HCT116 (cell line): ENCODE results near the gene HIF1AN. TPM values are rescaled to one million over a fixed set of nuclear protein-coding genes. Genes with fewer than 3 reads are reported as not detected.

Experiments used
- ATAC-seq: fragments of 200-7000 bp; cut with Tn5 transposase; 2 replicates; pipeline ENCODE4 v1.9.1; 2020; ENCODE audit warnings: mild to moderate bottlenecking, moderate library complexity
- Bru-seq: library from RNA; stranded (reverse); fragments of 400-500 nt; gene quantifications from one replicate; lab custom pipeline; 2021; lab: Mats Ljungman, UMichigan
- BruChase-seq, 2 experiments: library from RNA; stranded (reverse); fragments of 400-500 nt; gene quantifications; one replicate each; lab custom pipeline; 2021; lab: Mats Ljungman, UMichigan
- BruUV-seq: library from RNA; stranded (reverse); fragments of 400-500 nt; replicated peaks from 2 replicates; lab custom pipeline; 2021; lab: Mats Ljungman, UMichigan
- CTCF ChIA-PET: fragments of 300-600 bp; sonication (Branson Sonifier 250); formaldehyde crosslinking; loops from one replicate; lab custom pipeline; 2021; ENCODE audit warnings: antibody characterized with exemption; lab: Charles Lee
- POLR2A ChIA-PET: fragments of 300-600, 350-600 bp; sonication (Branson Sonifier 250); formaldehyde crosslinking; loops from one replicate; lab custom pipeline; 2021; ENCODE audit warnings: antibody characterized with exemption; lab: Charles Lee
- RAD21 ChIA-PET, 2 experiments: fragments of 300-600 bp; sonication (Branson Sonifier 250); formaldehyde crosslinking; loops; one replicate each; lab custom pipeline; 2023; ENCODE audit warnings: low total read pairs in 2 of 2; ENCODE audit not compliant: uncharacterized antibody in 2 of 2, unreplicated experiment in 2 of 2, low non-redundant PET in 1 of 2; lab: Charles Lee
- DNase-seq: peaks from one replicate; pipeline ENCODE4 v3.0.0-alpha.2; 2010; ENCODE audit warnings: low read depth, low spot score
- H2AFZ ChIP-seq: fragments of 200-600 bp; shearing (Covaris generic), sonication (generic); 2 replicates; pipeline ENCODE4 v1.6.1; 2017; ENCODE audit warnings: low read depth, mixed run types, mixed read lengths, antibody characterized with exemption, low read length; ENCODE audit not compliant: poor library complexity, severe bottlenecking
- H3K27ac ChIP-seq: 2 replicates; pipeline ENCODE4 v1.5.1; 2012; ENCODE audit warnings: low read depth, low read length
- H3K27me3 ChIP-seq: fragments of 200-600 bp; sonication (generic); 2 replicates; pipeline ENCODE4 v1.6.1; 2016; ENCODE audit warnings: mixed run types, low read length, mixed read lengths; ENCODE audit not compliant: insufficient read depth
- H3K36me3 ChIP-seq, 2 experiments: fragments of 200-500 bp in 1 of 2; fragments of 200-600 bp in 1 of 2; sonication (Bioruptor generic) in 1 of 2; sonication (generic) in 1 of 2; 2 replicates each; pipeline versions ENCODE4 v1.5.1 to v1.6.1; 2014 to 2016; ENCODE audit warnings: low read length in 2 of 2, inconsistent platforms in 1 of 2, mixed read lengths in 1 of 2, mixed run types in 1 of 2; ENCODE audit not compliant: insufficient read depth in 2 of 2, control insufficient read depth in 1 of 2
- H3K4me1 ChIP-seq, 2 experiments: fragments of 200-600 bp in 1 of 2; sonication (generic) in 1 of 2; 2 replicates each; pipeline versions ENCODE4 v1.5.1 to v1.6.1; 2012 to 2017; ENCODE audit warnings: low read length in 2 of 2, inconsistent platforms in 1 of 2, mild to moderate bottlenecking in 1 of 2, mixed read lengths in 1 of 2, mixed run types in 1 of 2, moderate library complexity in 1 of 2; ENCODE audit not compliant: insufficient read depth in 2 of 2, control insufficient read depth in 1 of 2
- H3K4me2 ChIP-seq: fragments of 200-600 bp; sonication (generic); 2 replicates; pipeline ENCODE4 v1.6.1; 2017; ENCODE audit warnings: mixed run types, low read length, mixed read lengths
- H3K4me3 ChIP-seq, 2 experiments: fragments of 200-600 bp in 1 of 2; sonication (generic) in 1 of 2; replicated peaks in 1 of 2; 2 replicates each; pipeline ENCODE4 v1.5.1; 2011 to 2016; ENCODE audit warnings: low read length in 2 of 2, control low read depth in 1 of 2, low read depth in 1 of 2, mild to moderate bottlenecking in 1 of 2, mixed read lengths in 1 of 2, mixed run types in 1 of 2
- H3K79me2 ChIP-seq: fragments of 200-600 bp; sonication (generic); 2 replicates; pipeline ENCODE4 v1.6.1; 2017; ENCODE audit warnings: mild to moderate bottlenecking, mixed run types, low read length, moderate library complexity, mixed read lengths; ENCODE audit not compliant: insufficient read depth
- H3K9ac ChIP-seq: fragments of 200-600 bp; sonication (generic); 2 replicates; pipeline ENCODE4 v1.6.1; 2016; ENCODE audit warnings: low read length, mixed read lengths
- H3K9me2 ChIP-seq: fragments of 200-600 bp; sonication (generic), shearing (Covaris generic); 2 replicates; pipeline ENCODE4 v1.6.1; 2017; ENCODE audit warnings: mixed run types, mild to moderate bottlenecking, moderate library complexity; ENCODE audit not compliant: insufficient read depth
- H3K9me3 ChIP-seq, 2 experiments: fragments of 200-500 bp in 1 of 2; fragments of 200-600 bp in 1 of 2; sonication (Bioruptor generic) in 1 of 2; sonication (generic) in 1 of 2; 2 replicates each; pipeline ENCODE4 v1.6.1; 2014 to 2017; ENCODE audit warnings: low read length in 2 of 2, mixed read lengths in 2 of 2, inconsistent platforms in 1 of 2, low read depth in 1 of 2, mild to moderate bottlenecking in 1 of 2, mixed run types in 1 of 2, moderate library complexity in 1 of 2; ENCODE audit not compliant: control insufficient read depth in 1 of 2, insufficient read depth in 1 of 2
- H4K20me1 ChIP-seq: fragments of 200-600 bp; sonication (generic), shearing (Covaris generic); 2 replicates; pipeline ENCODE4 v1.6.1; 2017; ENCODE audit warnings: mixed run types, mild to moderate bottlenecking, moderate library complexity; ENCODE audit not compliant: insufficient read depth
- CBX3 ChIP-seq: IDR thresholded peaks from 2 replicates; pipeline ENCODE4 v1.6.1; 2012; ENCODE audit warnings: low read depth
- CEBPB ChIP-seq: IDR thresholded peaks from 2 replicates; pipeline ENCODE4 v1.6.1; 2012; ENCODE audit warnings: low read depth
- CTCF ChIP-seq, 3 experiments: fragments of 200-600 bp in 1 of 3; sonication (generic) in 1 of 3; IDR thresholded peaks in 2 of 3; conservative IDR thresholded peaks in 1 of 3; 2 replicates each; pipeline ENCODE4 v1.5.1; 2012 to 2017; ENCODE audit warnings: low read depth in 2 of 3, low read length in 2 of 3, antibody characterized with exemption in 1 of 3, borderline replicate concordance in 1 of 3, control low read depth in 1 of 3, mild to moderate bottlenecking in 1 of 3, mixed read lengths in 1 of 3, mixed run types in 1 of 3, moderate library complexity in 1 of 3; ENCODE audit not compliant: insufficient read depth in 1 of 3
- EGR1 ChIP-seq: IDR thresholded peaks from 2 replicates; pipeline ENCODE4 v1.6.1; 2012; ENCODE audit warnings: low read depth
- ELF1 ChIP-seq: IDR thresholded peaks from 2 replicates; pipeline ENCODE4 v1.6.1; 2012; ENCODE audit warnings: low read depth, borderline replicate concordance
- FOSL1 ChIP-seq: IDR thresholded peaks from 2 replicates; pipeline ENCODE4 v1.6.1; 2012; ENCODE audit warnings: low read depth
- POLR2A ChIP-seq: IDR thresholded peaks from 2 replicates; pipeline ENCODE4 v1.7.0; 2011; ENCODE audit warnings: borderline replicate concordance; ENCODE audit not compliant: insufficient read depth, insufficient read length; ENCODE audit errors: extremely low read depth
- POLR2AphosphoS5 ChIP-seq: IDR thresholded peaks from 2 replicates; pipeline ENCODE4 v1.6.1; 2011; ENCODE audit warnings: mild to moderate bottlenecking, low read depth, low read length, moderate library complexity
- RAD21 ChIP-seq: IDR thresholded peaks from 2 replicates; pipeline ENCODE4 v1.6.1; 2012; ENCODE audit warnings: low read depth, mild to moderate bottlenecking
- SP1 ChIP-seq: IDR thresholded peaks from 2 replicates; pipeline ENCODE4 v1.6.1; 2012; ENCODE audit warnings: low read depth
- TCF7L2 ChIP-seq: IDR thresholded peaks from 2 replicates; pipeline ENCODE4 v1.7.0; 2011; ENCODE audit warnings: borderline replicate concordance, inconsistent platforms; ENCODE audit not compliant: insufficient read depth, insufficient read length; ENCODE audit errors: extremely low read depth
- YY1 ChIP-seq: IDR thresholded peaks from 2 replicates; pipeline ENCODE4 v1.6.1; 2011; ENCODE audit warnings: low read length, low read depth, moderate library complexity, mild to moderate bottlenecking; ENCODE audit not compliant: insufficient replicate concordance; ENCODE audit errors: extremely low read depth
- ZFX ChIP-seq: fragments of 450-650 bp; IDR thresholded peaks from 2 replicates; pipeline ENCODE4 v1.6.1; 2017
- ZNF274 ChIP-seq: fragments of 200-500 bp; sonication (Bioruptor generic); IDR thresholded peaks from 2 replicates; pipeline ENCODE4 v1.6.1; 2014; ENCODE audit warnings: mild to moderate bottlenecking, low read depth, low read length, inconsistent platforms
- intact Hi-C: fragments of 100-400 bp; cut with micrococcal nuclease; formaldehyde crosslinking; loops from 2 replicates; pipeline ENCODE4 v1.10.0; 2022
- long read RNA-seq: library from polyadenylated mRNA; unstranded; transcript quantifications from one replicate; pipeline ENCODE4 v2.0.0, GENCODE V29; 2021; ENCODE audit not compliant: unreplicated experiment
- polyA plus RNA-seq: library from polyadenylated mRNA; unstranded; fragments of >200 nt; gene quantifications from 2 replicates; pipeline ENCODE4 v1.2.1, GENCODE V29; 2012; ENCODE audit warnings: missing spikeins
- total RNA-seq: library from RNA; stranded (reverse); gene quantifications from one replicate; pipeline ENCODE4 v1.2.1, GENCODE V29; 2021; ENCODE audit not compliant: unreplicated experiment
- TF ChIP-seq, protein P1 (sequence below): IDR thresholded peaks from 2 replicates; pipeline ENCODE4 v1.6.1; 2011; ENCODE audit warnings: mild to moderate bottlenecking, low read length, moderate library complexity; ENCODE audit not compliant: insufficient replicate concordance; ENCODE audit errors: extremely low read depth
- TF ChIP-seq, protein P2 (sequence below): IDR thresholded peaks from 2 replicates; pipeline ENCODE4 v1.6.1; 2012
- TF ChIP-seq, protein P3 (sequence below): IDR thresholded peaks from 2 replicates; pipeline ENCODE4 v1.6.1; 2012

Gene HIF1AN
- total RNA-seq (67.2 TPM), Bru-seq, nascent RNA (percentile 94 among the genes with signal in this experiment), BruChase-seq, experiment 1, labeled RNA remaining after a 6-hour chase (percentile 98 among the genes with signal in this experiment), BruChase-seq, experiment 2, labeled RNA remaining after a 2-hour chase (percentile 98 among the genes with signal in this experiment)
- polyA plus RNA-seq: 22.0 and 30.5 TPM in 2 replicates
- long read RNA-seq, full-length matches to known transcripts: 136 of 214 reads
- long read RNA-seq, partial matches to known transcripts: 30 of 214 reads
- long read RNA-seq, other reads (novel, unspliced or antisense): 48 of 214 reads

GRCh38 chr10:100535715-100536353, at the start of gene HIF1AN:
TSS of gene HIF1AN (plus strand) at chr10:100535943. CDS start at chr10:100535959, 16 bp downstream.
- Histone ChIP-seq H3K36me3 (peaks cover 22 to 32% of the 10 kb centered on the region in 2 experiments), H4K20me1 (no peaks in the 10 kb centered on the region), H3K4me3 (peak within 1 kb of the TSS; percentile 79 to 83), H3K79me2 (peaks cover 47% of the 10 kb centered on the region), H3K27ac (peak within 1 kb of the TSS; percentile 14; the same call in 1 of the 2 replicates), H3K9ac (peak within 1 kb of the TSS; percentile 64), H2AFZ (peak within 1 kb of the TSS; percentile 99), H3K9me2 (no peaks in the 10 kb centered on the region), H3K4me2 (peak within 1 kb of the TSS; percentile 86), H3K4me1 (peaks cover 10 to 17% of the 10 kb centered on the region in 2 experiments), H3K9me3 (no peaks in the 10 kb centered on the region), H3K27me3 (no peaks in the 10 kb centered on the region)
- ChIA-PET RAD21 (interaction anchor here in 1 of 2 experiments (0.6 to 1.0 kb wide), 2 partner anchors 13 to 342 kb away, joined by 3 to 4 read pairs; no protein-coding TSS in a partner anchor), CTCF (interaction anchor here (0.7 to 4.1 kb wide), 21 partner anchors 9 to 656 kb away, joined by 3 to 36 read pairs (median 6); partner anchors contain the start of gene SEC31B), POLR2A (interaction anchor here (0.7 to 1.5 kb wide), 15 partner anchors 9 to 571 kb away, joined by 3 to 9 read pairs (median 4); no protein-coding TSS in a partner anchor)
- TF ChIP-seq ELF1 (no peak; the same call in 1 of the 2 replicates), POLR2AphosphoS5 (peak; percentile 93), ZFX (peak; percentile 56; the same call in 1 of the 2 replicates), POLR2A (peak; percentile 92), SP1 (peak; percentile 72), FOSL1 (no peak), YY1 (peak; percentile 93), CBX3 (peak; percentile 95), ZNF274 (no peak), EGR1 (no peak; the same call in 1 of the 2 replicates), CEBPB (no peak), TCF7L2 (peak; percentile 60), RAD21 (no peak), CTCF (IDR thresholded peaks at IDR 0.05 in 2 of 3, conservative IDR thresholded peaks at IDR 0.05 in 1 of 3; ENCODE audit: borderline replicate concordance in 1 of 3, insufficient read depth in 1 of 3, low read depth in 2 of 3, low read length in 2 of 3) (peak; percentile 80 to 99 (median 97))
- TF ChIP-seq, protein P1, sequence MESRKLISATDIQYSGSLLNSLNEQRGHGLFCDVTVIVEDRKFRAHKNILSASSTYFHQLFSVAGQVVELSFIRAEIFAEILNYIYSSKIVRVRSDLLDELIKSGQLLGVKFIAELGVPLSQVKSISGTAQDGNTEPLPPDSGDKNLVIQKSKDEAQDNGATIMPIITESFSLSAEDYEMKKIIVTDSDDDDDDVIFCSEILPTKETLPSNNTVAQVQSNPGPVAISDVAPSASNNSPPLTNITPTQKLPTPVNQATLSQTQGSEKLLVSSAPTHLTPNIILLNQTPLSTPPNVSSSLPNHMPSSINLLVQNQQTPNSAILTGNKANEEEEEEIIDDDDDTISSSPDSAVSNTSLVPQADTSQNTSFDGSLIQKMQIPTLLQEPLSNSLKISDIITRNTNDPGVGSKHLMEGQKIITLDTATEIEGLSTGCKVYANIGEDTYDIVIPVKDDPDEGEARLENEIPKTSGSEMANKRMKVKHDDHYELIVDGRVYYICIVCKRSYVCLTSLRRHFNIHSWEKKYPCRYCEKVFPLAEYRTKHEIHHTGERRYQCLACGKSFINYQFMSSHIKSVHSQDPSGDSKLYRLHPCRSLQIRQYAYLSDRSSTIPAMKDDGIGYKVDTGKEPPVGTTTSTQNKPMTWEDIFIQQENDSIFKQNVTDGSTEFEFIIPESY: peak; percentile 71
- TF ChIP-seq, protein P2, sequence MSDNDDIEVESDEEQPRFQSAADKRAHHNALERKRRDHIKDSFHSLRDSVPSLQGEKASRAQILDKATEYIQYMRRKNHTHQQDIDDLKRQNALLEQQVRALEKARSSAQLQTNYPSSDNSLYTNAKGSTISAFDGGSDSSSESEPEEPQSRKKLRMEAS: peak; percentile 65; the same call in 1 of the 2 replicates
- TF ChIP-seq, protein P3, sequence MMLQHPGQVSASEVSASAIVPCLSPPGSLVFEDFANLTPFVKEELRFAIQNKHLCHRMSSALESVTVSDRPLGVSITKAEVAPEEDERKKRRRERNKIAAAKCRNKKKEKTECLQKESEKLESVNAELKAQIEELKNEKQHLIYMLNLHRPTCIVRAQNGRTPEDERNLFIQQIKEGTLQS: no peak
- BruUV-seq: no TSS peak
- DNase-seq (peak; percentile 97), ATAC-seq (peak; percentile 99)
- intact Hi-C loops: no loop called here
